HEK293 (cell line): Measurements from ENCODE around the gene GET3.

Experiments
- KLF1 ChIP-seq: fragments of 450-650 bp; formaldehyde crosslinking; IDR thresholded peaks from 2 replicates; pipeline ENCODE4 v1.5.1; 2016; ENCODE audit warnings: missing biosample characterization, missing genetic modification characterization
- TCF7L2 ChIP-seq: IDR thresholded peaks from 2 replicates; pipeline ENCODE4 v1.6.1; 2011; ENCODE audit warnings: low read depth, mild to moderate bottlenecking, inconsistent platforms, low read length, moderate library complexity, borderline replicate concordance
- ZNF510 ChIP-seq: fragments of 450-650 bp; formaldehyde crosslinking; IDR thresholded peaks from 2 replicates; pipeline ENCODE4 v1.5.1; 2018; ENCODE audit warnings: mild to moderate bottlenecking, missing genetic modification characterization, missing biosample characterization; ENCODE audit not compliant: insufficient replicate concordance
- TF ChIP-seq, protein P1 (sequence below): fragments of 450-650 bp; formaldehyde crosslinking; IDR thresholded peaks from 2 replicates; pipeline ENCODE4 v1.5.1; 2016; ENCODE audit warnings: missing biosample characterization, missing genetic modification characterization
- TF ChIP-seq, protein P2 (sequence below): fragments of 450-650 bp; formaldehyde crosslinking; IDR thresholded peaks from 2 replicates; pipeline ENCODE4 v1.5.1; 2017; ENCODE audit warnings: missing biosample characterization, missing genetic modification characterization

DNA sequence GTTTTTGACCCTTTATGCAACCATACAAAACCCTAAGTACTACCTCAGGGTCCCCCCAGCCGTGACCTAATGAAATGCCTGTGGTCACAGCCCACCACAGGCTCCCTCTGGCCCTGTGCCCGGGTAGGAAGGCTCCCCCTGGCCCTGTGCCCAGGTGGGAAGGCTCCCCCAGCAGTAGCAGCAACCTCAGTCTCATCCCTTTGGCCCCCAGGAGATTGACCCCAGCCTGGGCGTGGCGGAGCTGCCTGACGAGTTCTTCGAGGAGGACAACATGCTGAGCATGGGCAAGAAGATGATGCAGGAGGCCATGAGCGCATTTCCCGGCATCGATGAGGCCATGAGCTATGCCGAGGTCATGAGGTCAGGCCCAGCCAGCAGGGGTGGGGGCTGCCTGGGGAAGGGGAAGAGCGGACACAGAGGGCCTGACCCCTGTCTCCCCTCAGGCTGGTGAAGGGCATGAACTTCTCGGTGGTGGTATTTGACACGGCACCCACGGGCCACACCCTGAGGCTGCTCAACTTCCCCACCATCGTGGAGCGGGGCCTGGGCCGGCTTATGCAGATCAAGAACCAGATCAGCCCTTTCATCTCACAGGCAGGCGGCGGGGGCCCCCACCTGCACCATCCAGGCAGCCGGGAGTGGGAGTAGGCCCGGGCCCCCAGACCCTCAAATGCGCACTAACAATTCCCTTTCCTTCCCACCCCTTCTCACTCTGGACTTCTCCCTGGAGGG, 8.0 kb downstream of the GET3 start:
- TF ChIP-seq, protein P1, sequence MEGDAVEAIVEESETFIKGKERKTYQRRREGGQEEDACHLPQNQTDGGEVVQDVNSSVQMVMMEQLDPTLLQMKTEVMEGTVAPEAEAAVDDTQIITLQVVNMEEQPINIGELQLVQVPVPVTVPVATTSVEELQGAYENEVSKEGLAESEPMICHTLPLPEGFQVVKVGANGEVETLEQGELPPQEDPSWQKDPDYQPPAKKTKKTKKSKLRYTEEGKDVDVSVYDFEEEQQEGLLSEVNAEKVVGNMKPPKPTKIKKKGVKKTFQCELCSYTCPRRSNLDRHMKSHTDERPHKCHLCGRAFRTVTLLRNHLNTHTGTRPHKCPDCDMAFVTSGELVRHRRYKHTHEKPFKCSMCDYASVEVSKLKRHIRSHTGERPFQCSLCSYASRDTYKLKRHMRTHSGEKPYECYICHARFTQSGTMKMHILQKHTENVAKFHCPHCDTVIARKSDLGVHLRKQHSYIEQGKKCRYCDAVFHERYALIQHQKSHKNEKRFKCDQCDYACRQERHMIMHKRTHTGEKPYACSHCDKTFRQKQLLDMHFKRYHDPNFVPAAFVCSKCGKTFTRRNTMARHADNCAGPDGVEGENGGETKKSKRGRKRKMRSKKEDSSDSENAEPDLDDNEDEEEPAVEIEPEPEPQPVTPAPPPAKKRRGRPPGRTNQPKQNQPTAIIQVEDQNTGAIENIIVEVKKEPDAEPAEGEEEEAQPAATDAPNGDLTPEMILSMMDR (tag by site-specific recombination), result no peak
- no peak for TF ChIP-seq ZNF510 (tag by site-specific recombination)
- no peak for TF ChIP-seq KLF1
- TF ChIP-seq TCF7L2, result no peak
- TF ChIP-seq, protein P2, sequence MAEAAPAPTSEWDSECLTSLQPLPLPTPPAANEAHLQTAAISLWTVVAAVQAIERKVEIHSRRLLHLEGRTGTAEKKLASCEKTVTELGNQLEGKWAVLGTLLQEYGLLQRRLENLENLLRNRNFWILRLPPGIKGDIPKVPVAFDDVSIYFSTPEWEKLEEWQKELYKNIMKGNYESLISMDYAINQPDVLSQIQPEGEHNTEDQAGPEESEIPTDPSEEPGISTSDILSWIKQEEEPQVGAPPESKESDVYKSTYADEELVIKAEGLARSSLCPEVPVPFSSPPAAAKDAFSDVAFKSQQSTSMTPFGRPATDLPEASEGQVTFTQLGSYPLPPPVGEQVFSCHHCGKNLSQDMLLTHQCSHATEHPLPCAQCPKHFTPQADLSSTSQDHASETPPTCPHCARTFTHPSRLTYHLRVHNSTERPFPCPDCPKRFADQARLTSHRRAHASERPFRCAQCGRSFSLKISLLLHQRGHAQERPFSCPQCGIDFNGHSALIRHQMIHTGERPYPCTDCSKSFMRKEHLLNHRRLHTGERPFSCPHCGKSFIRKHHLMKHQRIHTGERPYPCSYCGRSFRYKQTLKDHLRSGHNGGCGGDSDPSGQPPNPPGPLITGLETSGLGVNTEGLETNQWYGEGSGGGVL, result no peak
